Stimulated activated naive CD8-positive, alpha-beta T cell treated with anti-CD3 and anti-CD28 coated beads, Interleukin-15, amount 100 ng/mL, for 72 hours (primary cell): ENCODE measurements around the gene DES.

Experiments used
- ATAC-seq: fragments of 150-1000 bp; cut with Tn5 transposase; 2 replicates; pipeline ENCODE4 v1.10.0; 2021; ENCODE audit warnings: mild to moderate bottlenecking, moderate library complexity
- DNase-seq, 2 donors: peaks; one replicate each; pipeline ENCODE4 v3.0.0; 2021 to 2022
- H3K27ac Mint-ChIP-seq, 2 donors: one replicate each; pipeline ENCODE4 v1.8.0; 2022; ENCODE audit warnings: mild to moderate bottlenecking in 2 of 2, mixed read lengths in 2 of 2, moderate library complexity in 2 of 2
- H3K27me3 Mint-ChIP-seq: one replicate; pipeline ENCODE4 v1.8.0; 2022; ENCODE audit warnings: mixed read lengths
- H3K4me1 Mint-ChIP-seq: one replicate; pipeline ENCODE4 v1.8.0; 2022; ENCODE audit warnings: mild to moderate bottlenecking, mixed read lengths
- H3K4me3 Mint-ChIP-seq, 2 donors: one replicate each; pipeline ENCODE4 v1.8.0; 2022; ENCODE audit warnings: mild to moderate bottlenecking in 2 of 2, mixed read lengths in 2 of 2, moderate library complexity in 1 of 2
- H3K9me3 Mint-ChIP-seq, 2 donors: one replicate each; pipeline ENCODE4 v1.8.0; 2022; ENCODE audit warnings: mixed read lengths in 2 of 2

The DES gene

DNA sequence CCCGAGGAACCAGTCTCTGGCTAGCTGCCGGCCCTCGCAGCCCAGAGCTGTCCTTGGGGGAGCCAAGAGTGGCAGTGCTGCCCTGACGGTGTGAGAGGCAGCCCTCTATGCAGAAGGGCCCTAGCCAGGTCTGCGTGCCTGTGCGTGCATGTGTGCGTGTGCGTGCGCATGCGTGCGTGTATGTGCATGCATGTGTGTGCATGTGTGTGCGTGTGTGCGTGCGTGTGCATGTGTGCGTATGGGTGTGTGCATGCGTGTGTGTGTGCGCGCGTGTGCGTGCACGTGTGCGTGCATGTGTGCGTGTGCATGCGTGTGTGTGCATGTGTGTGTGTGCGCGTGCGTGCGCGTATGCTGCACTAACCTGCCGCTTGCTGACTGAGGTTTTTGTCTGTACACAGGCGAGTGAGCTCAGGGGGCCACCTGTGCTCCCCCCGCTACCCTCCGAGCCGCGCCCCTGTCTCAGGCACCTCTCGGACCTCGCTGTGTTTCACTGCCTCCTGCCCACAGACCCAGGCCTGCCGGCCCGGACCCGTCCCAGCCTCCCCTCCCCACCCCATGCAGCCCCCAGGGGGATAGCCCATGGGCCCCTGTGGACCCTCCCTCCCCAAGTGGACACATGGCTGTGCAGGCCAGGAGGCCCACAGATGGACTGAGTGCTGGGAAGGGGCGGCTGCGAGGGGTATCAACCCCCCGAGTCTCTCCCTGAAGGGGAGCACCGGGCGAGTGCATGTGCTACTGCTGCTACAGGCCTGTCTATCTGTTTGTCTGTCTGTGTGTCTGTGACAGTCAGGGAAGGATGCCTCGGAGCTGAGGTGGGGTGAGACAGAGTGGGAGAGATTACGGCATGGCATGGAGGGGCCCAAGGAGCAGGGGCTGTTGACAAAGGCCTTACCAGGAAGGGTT lies 47.7 kb downstream of the DES start:
- DNase-seq (no peak), ATAC-seq (peak; percentile 8)
- no peaks in the 10 kb centered on the region for H3K27me3 Mint-ChIP-seq
- peak overlapping the region in 1 of 2 donors; percentile 59 for H3K27ac Mint-ChIP-seq
- no peak overlapping the region for H3K4me3 Mint-ChIP-seq
- H3K4me1 Mint-ChIP-seq: peaks cover 4% of the 10 kb centered on the region
- H3K9me3 Mint-ChIP-seq: no peaks in the 10 kb centered on the region

DNA sequence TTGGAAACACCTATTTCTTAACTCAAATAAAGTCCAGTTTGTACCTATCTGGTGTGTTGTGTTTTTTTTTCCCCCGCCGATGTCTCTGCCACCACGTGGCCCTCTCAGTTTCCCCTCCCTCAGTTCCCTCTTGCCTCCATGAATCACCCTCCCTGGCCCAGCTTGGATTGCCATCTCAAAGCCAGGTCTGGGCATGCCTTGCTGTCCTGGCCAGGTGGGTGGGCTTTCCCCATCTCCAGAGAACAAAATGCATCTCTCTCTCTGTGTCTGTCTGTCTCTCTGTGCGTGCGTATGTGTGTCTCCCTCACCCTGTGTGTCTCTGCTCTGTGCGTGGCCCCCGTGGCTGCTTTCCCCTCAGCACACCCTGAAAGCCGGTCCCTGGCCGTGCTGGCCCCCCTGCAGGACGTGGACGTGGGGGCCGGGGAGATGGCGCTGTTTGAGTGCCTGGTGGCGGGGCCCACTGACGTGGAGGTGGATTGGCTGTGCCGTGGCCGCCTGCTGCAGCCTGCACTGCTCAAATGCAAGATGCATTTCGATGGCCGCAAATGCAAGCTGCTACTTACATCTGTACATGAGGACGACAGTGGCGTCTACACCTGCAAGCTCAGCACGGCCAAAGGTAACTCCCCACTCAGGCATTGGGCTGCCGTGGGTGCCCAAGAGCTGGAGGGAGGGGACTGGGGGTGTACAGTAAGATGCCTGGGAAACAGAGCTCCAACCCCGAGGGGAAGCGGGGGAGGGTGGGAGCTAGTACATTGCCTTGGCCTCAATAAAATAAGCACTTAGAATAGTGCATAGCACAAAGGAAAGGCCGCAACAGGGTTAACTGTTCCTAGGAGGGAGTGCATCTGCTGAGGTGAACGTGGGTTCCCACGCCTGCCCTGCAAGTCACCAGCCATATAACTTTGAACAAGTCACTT lies 48.9 kb downstream of the DES start:
- Mint-ChIP-seq H3K4me1 (no peaks in the 10 kb centered on the region), H3K27me3 (no peaks in the 10 kb centered on the region), H3K4me3 (no peak overlapping the region), H3K27ac (peak overlapping the region in 1 of 2 donors; percentile 54), H3K9me3 (no peaks in the 10 kb centered on the region)
- ATAC-seq (no peak), DNase-seq (no peak)

DNA sequence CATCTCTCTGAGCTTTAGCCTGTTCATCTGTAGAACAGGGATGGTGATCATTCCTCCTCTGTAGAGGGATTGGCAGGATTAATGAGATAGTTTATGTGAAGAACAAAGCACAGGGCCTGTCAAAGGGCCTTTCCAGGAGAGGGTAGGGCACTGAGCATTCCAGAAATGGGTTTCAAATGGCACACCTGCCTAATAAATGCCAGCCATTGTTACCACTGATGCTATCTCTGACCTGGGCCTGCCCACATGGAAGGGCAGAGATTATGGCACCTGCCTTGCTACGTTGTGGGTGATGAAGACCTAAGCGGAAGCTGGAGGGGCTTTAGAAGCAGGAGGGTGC lies 49.5 kb downstream of the DES start:
- no peak for DNase-seq
- Mint-ChIP-seq H3K9me3 (no peaks in the 10 kb centered on the region), H3K4me3 (no peak overlapping the region), H3K4me1 (no peaks in the 10 kb centered on the region), H3K27ac (no peak overlapping the region), H3K27me3 (no peaks in the 10 kb centered on the region)
- ATAC-seq: no peak

DNA sequence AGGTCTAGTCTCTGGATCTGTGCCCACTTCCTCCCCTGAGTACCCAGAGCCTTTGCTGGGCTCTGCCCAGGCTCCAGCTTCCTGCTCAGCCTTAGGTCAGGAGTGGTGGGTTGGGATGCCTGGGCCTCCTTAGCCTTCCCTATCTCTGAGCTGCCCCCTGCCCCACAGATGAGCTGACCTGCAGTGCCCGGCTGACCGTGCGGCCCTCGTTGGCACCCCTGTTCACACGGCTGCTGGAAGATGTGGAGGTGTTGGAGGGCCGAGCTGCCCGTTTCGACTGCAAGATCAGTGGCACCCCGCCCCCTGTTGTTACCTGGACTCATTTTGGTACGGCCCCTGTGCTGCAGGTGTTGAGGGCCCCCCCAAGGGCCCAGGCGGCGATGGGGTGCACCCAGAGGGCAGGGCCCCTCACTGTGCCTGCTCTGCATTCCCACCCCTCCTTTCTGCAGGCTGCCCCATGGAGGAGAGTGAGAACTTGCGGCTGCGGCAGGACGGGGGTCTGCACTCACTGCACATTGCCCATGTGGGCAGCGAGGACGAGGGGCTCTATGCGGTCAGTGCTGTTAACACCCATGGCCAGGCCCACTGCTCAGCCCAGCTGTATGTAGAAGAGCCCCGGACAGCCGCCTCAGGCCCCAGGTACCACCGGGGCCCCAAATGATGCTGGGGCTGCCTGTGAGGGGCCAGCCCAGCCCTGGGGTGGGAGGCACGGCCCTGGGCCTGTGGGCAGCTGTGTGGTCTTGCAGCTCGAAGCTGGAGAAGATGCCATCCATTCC lies 50.4 kb downstream of the DES start:
- Mint-ChIP-seq H3K27ac (no peak overlapping the region), H3K4me1 (no peaks in the 10 kb centered on the region), H3K4me3 (no peak overlapping the region), H3K9me3 (no peaks in the 10 kb centered on the region), H3K27me3 (no peaks in the 10 kb centered on the region)
- no peak for DNase-seq
- no peak for ATAC-seq

DNA sequence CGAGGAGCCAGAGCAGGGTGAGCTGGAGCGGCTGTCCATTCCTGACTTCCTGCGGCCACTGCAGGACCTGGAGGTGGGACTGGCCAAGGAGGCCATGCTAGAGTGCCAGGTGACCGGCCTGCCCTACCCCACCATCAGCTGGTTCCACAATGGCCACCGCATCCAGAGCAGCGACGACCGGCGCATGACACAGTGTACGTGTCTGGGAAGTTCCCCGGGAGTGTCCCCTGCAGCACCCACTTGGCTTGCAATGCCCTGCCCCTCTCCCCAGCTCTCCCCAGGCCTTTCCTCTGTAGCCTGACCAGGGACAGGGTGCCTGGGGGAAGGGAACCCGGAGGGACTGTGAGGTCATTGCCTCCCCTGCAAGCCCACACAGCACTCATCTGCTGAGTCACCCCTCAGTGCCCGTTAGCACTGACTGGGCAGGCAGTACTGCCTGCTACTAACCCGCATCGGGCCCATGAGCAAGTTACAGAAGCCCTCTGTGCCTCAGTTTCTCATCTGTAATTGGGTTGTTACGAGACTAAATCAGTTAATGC lies 51.1 kb downstream of the DES start:
- H3K4me1 Mint-ChIP-seq: no peaks in the 10 kb centered on the region
- no peak for ATAC-seq
- H3K27ac Mint-ChIP-seq: no peak overlapping the region
- no peak overlapping the region for H3K4me3 Mint-ChIP-seq
- no peaks in the 10 kb centered on the region for H3K27me3 Mint-ChIP-seq
- no peaks in the 10 kb centered on the region for H3K9me3 Mint-ChIP-seq
- no peak for DNase-seq

DNA sequence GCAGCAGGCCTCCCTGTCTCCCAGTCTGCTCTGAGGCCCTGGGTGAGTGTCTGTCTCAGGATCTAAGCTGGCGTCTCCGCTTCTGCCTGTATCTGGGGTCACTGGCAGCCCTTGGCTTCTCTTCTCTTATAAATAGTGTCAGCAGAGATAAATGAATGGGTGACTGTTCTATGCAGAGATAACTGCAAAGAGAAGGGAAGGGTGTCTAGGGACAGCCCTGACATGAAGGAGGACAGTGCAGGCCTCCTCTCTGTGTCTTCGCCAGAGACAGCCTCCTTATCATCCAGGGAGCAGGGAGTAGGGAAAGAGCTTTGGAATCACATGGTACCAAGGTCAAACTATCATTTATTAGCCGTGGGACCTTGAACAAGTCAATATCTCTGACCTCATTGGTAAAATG lies 52.3 kb downstream of the DES start:
- Mint-ChIP-seq H3K4me3 (no peak overlapping the region), H3K27me3 (no peaks in the 10 kb centered on the region), H3K4me1 (no peaks in the 10 kb centered on the region), H3K9me3 (no peaks in the 10 kb centered on the region), H3K27ac (no peak overlapping the region)
- DNase-seq (no peak), ATAC-seq (no peak)

DNA sequence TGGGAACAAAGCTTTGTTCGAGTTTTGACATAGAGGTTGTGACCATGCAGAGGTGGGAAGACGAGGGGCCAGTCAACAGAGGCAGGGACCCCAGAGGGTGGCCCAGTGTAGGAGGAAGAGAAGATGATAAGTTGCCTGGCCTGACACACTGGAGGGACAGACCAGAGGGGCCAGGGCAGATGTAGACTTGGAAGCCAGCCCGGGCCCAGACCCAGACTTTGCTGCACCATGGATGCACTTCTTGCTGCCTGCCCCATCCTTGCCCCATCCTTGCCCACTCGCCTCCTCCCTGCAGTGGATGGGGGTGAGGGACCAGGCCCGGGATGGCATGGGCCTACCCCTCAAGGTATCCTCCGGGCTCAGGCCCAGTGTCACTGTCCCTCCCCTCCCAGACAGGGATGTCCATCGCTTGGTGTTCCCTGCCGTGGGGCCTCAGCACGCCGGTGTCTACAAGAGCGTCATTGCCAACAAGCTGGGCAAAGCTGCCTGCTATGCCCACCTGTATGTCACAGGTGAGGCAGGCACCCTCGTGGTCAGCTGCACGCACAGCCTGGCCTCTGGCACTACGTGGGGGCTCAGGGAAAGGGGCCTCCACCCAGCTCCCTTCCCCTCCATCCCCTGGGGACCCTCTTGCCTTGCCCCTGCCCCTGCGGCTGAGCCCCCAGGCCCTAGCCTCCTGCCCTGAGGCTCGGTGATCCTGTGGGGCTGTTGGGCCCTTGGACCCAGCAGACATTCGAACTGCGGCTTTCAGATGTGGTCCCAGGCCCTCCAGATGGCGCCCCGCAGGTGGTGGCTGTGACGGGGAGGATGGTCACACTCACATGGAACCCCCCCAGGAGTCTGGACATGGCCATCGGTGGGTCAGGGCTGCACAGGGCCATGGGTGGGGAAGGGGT lies 53.5 kb downstream of the DES start:
- no peak for DNase-seq
- H3K4me1 Mint-ChIP-seq: peaks cover 7% of the 10 kb centered on the region
- H3K4me3 Mint-ChIP-seq: no peak overlapping the region
- H3K9me3 Mint-ChIP-seq: no peaks in the 10 kb centered on the region
- H3K27me3 Mint-ChIP-seq: no peaks in the 10 kb centered on the region
- no peak for ATAC-seq
- peak overlapping the region in 1 of 2 donors; percentile 59 for H3K27ac Mint-ChIP-seq

DNA sequence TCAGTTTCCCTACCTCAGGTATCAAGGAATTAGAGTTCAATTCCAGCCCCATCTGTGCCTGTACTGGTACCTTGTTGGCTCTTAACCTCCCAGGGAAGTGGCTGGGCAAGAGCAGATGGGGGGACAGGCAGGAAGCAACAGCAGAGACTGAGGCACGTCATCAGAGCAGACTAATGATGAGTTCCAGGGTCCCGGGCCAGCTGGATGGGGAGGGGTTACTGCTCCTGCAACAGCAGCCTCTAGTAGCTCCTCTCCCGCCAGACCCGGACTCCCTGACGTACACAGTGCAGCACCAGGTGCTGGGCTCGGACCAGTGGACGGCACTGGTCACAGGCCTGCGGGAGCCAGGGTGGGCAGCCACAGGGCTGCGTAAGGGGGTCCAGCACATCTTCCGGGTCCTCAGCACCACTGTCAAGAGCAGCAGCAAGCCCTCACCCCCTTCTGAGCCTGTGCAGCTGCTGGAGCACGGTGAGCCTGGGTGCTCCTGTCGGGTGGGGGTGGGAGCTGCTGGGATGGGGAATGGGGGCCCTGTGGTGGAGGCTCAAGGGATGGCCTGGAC lies 54.5 kb downstream of the DES start:
- no peaks in the 10 kb centered on the region for H3K27me3 Mint-ChIP-seq
- no peak overlapping the region for H3K27ac Mint-ChIP-seq
- no peaks in the 10 kb centered on the region for H3K9me3 Mint-ChIP-seq
- ATAC-seq: no peak
- no peak for DNase-seq
- H3K4me3 Mint-ChIP-seq: no peak overlapping the region
- H3K4me1 Mint-ChIP-seq: peaks cover 7% of the 10 kb centered on the region

DNA sequence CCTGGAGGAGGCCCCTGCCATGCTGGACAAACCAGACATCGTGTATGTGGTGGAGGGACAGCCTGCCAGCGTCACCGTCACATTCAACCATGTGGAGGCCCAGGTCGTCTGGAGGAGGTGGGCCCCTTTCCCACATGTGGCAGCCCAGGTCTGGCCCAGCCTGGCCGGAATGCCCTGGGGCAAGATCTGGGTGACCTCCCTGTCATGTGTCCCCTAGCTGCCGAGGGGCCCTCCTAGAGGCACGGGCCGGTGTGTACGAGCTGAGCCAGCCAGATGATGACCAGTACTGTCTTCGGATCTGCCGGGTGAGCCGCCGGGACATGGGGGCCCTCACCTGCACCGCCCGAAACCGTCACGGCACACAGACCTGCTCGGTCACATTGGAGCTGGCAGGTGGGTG lies 55.3 kb downstream of the DES start:
- no peak overlapping the region for H3K4me3 Mint-ChIP-seq
- no peak for DNase-seq
- H3K4me1 Mint-ChIP-seq: peaks cover 7% of the 10 kb centered on the region
- H3K27me3 Mint-ChIP-seq: no peaks in the 10 kb centered on the region
- no peak overlapping the region for H3K27ac Mint-ChIP-seq
- no peaks in the 10 kb centered on the region for H3K9me3 Mint-ChIP-seq
- no peak for ATAC-seq

DNA sequence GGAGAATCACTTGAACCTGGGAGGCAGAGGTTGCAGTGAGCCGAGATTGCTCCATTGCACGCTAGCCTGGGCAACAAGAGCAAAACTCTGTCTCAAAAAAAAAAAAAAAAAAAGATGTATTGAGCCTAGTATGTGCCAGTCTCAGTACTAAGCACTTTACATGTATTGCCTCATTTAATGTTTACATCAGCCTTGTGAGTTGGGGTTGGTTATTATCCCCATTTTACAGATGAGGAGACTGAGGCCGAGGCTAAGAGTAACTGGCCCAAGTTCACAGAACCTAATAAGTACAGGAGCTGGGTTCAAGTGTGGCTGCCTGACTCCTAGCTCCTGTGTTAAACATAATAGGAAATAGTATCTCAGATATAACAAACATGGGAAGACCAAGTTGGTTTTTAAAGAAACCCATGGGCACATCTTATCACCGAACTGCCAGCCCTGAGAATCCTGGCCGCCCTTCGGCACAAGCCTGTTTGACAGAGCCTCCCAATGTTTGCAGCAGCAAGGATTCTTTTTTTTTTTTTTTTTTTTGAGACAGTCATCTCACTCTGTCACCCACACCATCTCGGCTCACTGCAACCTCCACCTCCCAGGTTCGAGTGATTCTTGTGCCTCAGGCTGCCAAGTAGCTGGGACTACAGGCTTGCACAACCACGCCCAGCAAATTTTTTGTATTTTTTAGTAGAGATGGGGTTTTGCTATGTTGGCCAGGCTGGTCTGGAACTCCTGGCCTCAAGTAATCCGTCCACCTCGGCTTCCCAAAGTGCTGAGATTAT lies 56.3 kb downstream of the DES start:
- H3K27me3 Mint-ChIP-seq: no peaks in the 10 kb centered on the region
- no peak for ATAC-seq
- no peak for DNase-seq
- H3K4me3 Mint-ChIP-seq: no peak overlapping the region
- no peaks in the 10 kb centered on the region for H3K9me3 Mint-ChIP-seq
- peaks cover 7% of the 10 kb centered on the region for H3K4me1 Mint-ChIP-seq
- H3K27ac Mint-ChIP-seq: no peak overlapping the region

DNA sequence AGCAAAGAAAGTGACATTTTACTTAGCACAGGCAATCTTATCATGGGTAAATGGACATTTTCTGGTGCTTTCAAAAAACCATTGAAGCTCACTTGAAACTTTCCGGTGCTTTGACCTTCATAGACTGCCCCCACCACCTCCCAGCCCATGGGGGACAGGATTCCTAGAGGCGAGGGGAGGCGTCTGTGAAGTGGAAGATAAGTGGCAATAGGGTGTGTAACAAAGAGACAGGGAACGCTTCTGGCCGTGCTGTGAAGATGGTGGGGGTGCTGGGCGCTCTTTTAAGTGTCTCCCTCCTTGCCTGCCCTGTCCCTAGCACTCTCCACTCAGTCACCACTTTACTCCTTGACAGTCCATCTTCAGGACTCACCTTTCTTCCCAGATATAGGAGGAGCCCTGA lies 57.1 kb downstream of the DES start:
- H3K4me1 Mint-ChIP-seq: peaks cover 7% of the 10 kb centered on the region
- H3K9me3 Mint-ChIP-seq: no peaks in the 10 kb centered on the region
- H3K27me3 Mint-ChIP-seq: peaks cover under 1% of the 10 kb centered on the region
- H3K4me3 Mint-ChIP-seq: no peak overlapping the region
- no peak overlapping the region for H3K27ac Mint-ChIP-seq
- ATAC-seq: no peak
- DNase-seq: no peak

DNA sequence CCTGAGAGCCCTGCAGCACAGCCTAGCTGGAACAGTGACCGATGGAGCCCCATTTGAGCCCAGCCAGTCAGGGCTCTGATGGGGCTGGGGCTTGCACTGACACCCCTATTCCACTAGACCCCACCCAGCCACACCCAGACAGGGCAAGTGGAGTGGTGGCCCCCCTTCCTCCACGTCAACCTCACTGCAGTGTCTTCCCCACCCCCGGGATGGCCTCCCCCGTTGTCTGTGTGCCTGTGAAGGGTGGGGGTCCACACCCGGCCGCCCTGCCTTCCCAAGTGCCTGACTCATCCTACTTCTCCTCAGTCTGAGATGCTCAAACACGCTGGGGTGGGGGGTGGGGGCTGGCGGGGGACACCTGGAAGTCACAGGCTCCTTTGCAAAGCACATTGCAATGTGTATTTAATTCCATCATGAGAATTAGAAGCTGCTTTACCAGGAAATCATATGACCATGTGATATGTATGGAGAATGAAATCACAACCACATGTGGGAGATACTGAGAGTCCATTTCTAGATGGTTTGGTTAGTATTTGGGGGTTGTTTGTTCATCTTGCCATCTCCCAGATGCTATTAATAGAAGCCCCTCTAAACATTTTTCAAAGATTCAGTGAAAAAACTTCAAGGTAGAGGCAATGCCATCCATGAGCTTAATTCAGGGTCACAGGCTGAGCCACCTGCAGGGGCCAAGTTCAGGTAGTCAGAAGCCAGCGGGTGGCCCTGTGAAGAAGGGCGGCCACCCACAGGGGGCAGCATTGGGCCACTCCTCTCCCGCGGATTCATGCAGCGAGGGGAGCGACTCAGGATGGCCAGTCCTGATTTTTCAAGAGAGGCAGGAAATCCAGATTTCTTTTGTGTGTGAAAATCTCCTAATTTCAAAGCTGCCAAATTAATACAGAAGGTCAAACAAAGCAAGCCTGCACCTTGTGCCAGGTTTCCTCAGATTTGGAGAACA lies 57.8 kb downstream of the DES start:
- Mint-ChIP-seq H3K4me3 (peak overlapping the region in 1 of 2 donors; percentile 26), H3K4me1 (peaks cover 7% of the 10 kb centered on the region), H3K9me3 (no peaks in the 10 kb centered on the region), H3K27ac (no peak overlapping the region), H3K27me3 (peaks cover 7% of the 10 kb centered on the region)
- ATAC-seq: peak; percentile 65
- peak; percentile 60 to 64 for DNase-seq
